Measurements from ENCODE around the gene PRKCE. TPM values are rescaled to one million over a fixed set of nuclear protein-coding genes. Genes with fewer than 3 reads are reported as not detected.

PRKCE gene
- total and polyA plus RNA-seq, 2 donors (not counting 1 experiment from before 2014, with no cell fraction given), result 23.6 to 271 TPM

DNA sequence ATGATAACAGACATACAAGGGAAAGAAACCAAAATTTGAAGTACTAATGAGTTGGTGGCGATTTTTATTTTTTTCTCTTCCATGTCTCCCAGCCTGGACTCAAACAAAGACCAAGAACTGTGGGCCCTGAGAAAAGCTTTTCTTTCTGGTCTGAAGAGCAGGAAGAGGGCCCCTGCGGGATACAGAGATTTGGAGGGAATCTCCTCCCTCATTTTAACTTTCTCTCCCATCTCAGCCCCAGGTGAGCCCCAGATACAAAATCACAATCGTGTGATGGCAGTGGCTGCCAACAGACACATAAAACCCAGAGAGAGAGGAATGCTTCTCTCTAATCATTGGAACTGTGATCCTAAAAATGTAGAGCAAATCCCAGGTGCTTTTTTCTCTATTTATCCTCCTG is 19.5 kb upstream of the PRKCE start:
- peaks cover 36% of the 10 kb centered on the region for H3K27me3 Mint-ChIP-seq
- Histone ChIP-seq H4K20me1 (ENCODE audit: control insufficient read depth, insufficient read depth, low read length, poor library complexity, severe bottlenecking) (no peaks in the 10 kb centered on the region), H3K9ac (ENCODE audit: low read length) (no peak overlapping the region), H3K79me2 (ENCODE audit: control insufficient read depth, insufficient read depth, low read length) (no peaks in the 10 kb centered on the region), H3K9me3 (ENCODE audit: control extremely low read depth in 1 of 3, control insufficient read depth in 2 of 3, insufficient read depth in 1 of 3, low read length in 2 of 3) (no peaks in the 10 kb centered on the region), H3K4me1 (ENCODE audit: control insufficient read depth in 2 of 2, insufficient read depth in 2 of 2, low read length in 2 of 2) (no peaks in the 10 kb centered on the region), H3K27me3 (replicated peaks in 1 of 4; ENCODE audit: control extremely low read depth in 1 of 4, control insufficient read depth in 3 of 4, insufficient read depth in 4 of 4, low read length in 3 of 4) (peaks cover 0 to 5% (median 4%) of the 10 kb centered on the region in 4 experiments), H3K4me2 (replicated peaks; ENCODE audit: low read depth, low read length, poor library complexity, severe bottlenecking) (no peak overlapping the region), H3K36me3 (replicated peaks in 1 of 2; ENCODE audit: control extremely low read depth in 1 of 2, control insufficient read depth in 1 of 2, extremely low read depth in 1 of 2, insufficient read depth in 2 of 2, low read length in 1 of 2) (no peaks in the 10 kb centered on the region), H3K4me3 (ENCODE audit: control extremely low read depth in 1 of 5, extremely low read depth in 1 of 5, insufficient read depth in 1 of 5, low read depth in 2 of 5, low read length in 4 of 5) (no peak overlapping the region), H3K27ac (ENCODE audit: low read length in 2 of 2) (no peak overlapping the region), H2AFZ (ENCODE audit: insufficient read depth, low read depth, low read length, poor library complexity, severe bottlenecking) (no peak overlapping the region)
- H3K4me1 Mint-ChIP-seq, result no peaks in the 10 kb centered on the region
- H3K4me3 Mint-ChIP-seq, result no peak overlapping the region
- intact Hi-C loops (cut with micrococcal nuclease), result no loop called here
- ChIA-PET CTCF (no interaction called here), POLR2A (no interaction called here)
- no peak for ATAC-seq (ENCODE audit: low read depth)
- no peak overlapping the region for H3K27ac Mint-ChIP-seq
- no peak for DNase-seq
- no peaks in the 10 kb centered on the region for H3K9me3 Mint-ChIP-seq (ENCODE audit: insufficient read depth)
- WGBS (ENCODE audit: insufficient coverage), result no CpG with 5 or more reads among the region's 3 CpGs
- TF ChIP-seq, protein P1, sequence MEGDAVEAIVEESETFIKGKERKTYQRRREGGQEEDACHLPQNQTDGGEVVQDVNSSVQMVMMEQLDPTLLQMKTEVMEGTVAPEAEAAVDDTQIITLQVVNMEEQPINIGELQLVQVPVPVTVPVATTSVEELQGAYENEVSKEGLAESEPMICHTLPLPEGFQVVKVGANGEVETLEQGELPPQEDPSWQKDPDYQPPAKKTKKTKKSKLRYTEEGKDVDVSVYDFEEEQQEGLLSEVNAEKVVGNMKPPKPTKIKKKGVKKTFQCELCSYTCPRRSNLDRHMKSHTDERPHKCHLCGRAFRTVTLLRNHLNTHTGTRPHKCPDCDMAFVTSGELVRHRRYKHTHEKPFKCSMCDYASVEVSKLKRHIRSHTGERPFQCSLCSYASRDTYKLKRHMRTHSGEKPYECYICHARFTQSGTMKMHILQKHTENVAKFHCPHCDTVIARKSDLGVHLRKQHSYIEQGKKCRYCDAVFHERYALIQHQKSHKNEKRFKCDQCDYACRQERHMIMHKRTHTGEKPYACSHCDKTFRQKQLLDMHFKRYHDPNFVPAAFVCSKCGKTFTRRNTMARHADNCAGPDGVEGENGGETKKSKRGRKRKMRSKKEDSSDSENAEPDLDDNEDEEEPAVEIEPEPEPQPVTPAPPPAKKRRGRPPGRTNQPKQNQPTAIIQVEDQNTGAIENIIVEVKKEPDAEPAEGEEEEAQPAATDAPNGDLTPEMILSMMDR (IDR thresholded peaks at IDR 0.05), result no peak
- no peak for TF ChIP-seq EZH2 (IDR thresholded peaks at IDR 0.05; ENCODE audit: borderline replicate concordance, insufficient read depth, low read depth, low read length, poor library complexity, severe bottlenecking)

DNA sequence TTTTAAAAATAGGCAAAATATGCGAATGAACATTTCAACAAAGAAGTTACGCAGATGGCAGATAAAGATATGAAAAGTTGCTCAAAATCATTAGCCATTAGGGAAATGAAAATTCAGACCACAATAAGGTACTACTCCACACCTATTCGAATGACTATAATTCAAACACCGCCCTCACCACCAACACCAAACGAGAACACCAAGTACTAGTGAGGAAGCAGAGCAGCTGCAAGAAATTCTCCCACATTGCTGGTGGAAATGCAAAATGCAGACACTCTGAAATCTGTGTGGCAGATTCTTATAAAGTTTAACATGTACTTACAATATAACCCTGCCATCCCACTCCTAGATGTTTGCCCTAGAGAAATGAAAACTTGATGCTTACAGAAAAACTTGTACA is 17.3 kb upstream of the PRKCE start:
- CTCF ChIA-PET, result interaction anchor here (1.7 kb wide), 2 partner anchors 8 to 9 kb away, joined by 4 to 5 read pairs; no protein-coding TSS in a partner anchor
- Histone ChIP-seq H3K36me3 (replicated peaks in 1 of 2; ENCODE audit: control extremely low read depth in 1 of 2, control insufficient read depth in 1 of 2, extremely low read depth in 1 of 2, insufficient read depth in 2 of 2, low read length in 1 of 2) (no peaks in the 10 kb centered on the region), H3K4me1 (ENCODE audit: control insufficient read depth in 2 of 2, insufficient read depth in 2 of 2, low read length in 2 of 2) (no peaks in the 10 kb centered on the region), H3K27me3 (replicated peaks in 1 of 4; ENCODE audit: control extremely low read depth in 1 of 4, control insufficient read depth in 3 of 4, insufficient read depth in 4 of 4, low read length in 3 of 4) (peaks cover 0 to 14% (median 7%) of the 10 kb centered on the region in 4 experiments), H3K9me3 (ENCODE audit: control extremely low read depth in 1 of 3, control insufficient read depth in 2 of 3, insufficient read depth in 1 of 3, low read length in 2 of 3) (no peaks in the 10 kb centered on the region), H2AFZ (ENCODE audit: insufficient read depth, low read depth, low read length, poor library complexity, severe bottlenecking) (no peak overlapping the region), H3K4me2 (replicated peaks; ENCODE audit: low read depth, low read length, poor library complexity, severe bottlenecking) (no peak overlapping the region), H3K4me3 (ENCODE audit: control extremely low read depth in 1 of 5, extremely low read depth in 1 of 5, insufficient read depth in 1 of 5, low read depth in 2 of 5, low read length in 4 of 5) (no peak overlapping the region), H4K20me1 (ENCODE audit: control insufficient read depth, insufficient read depth, low read length, poor library complexity, severe bottlenecking) (no peaks in the 10 kb centered on the region), H3K79me2 (ENCODE audit: control insufficient read depth, insufficient read depth, low read length) (no peaks in the 10 kb centered on the region), H3K9ac (ENCODE audit: low read length) (no peak overlapping the region), H3K27ac (ENCODE audit: low read length in 2 of 2) (no peak overlapping the region)
- no peak for ATAC-seq (ENCODE audit: low read depth)
- no CpG with 5 or more reads among the region's 5 CpGs for WGBS (ENCODE audit: insufficient coverage)
- Mint-ChIP-seq H3K4me1 (no peaks in the 10 kb centered on the region), H3K27ac (no peak overlapping the region), H3K4me3 (no peak overlapping the region), H3K27me3 (peaks cover 39% of the 10 kb centered on the region), H3K9me3 (ENCODE audit: insufficient read depth) (no peaks in the 10 kb centered on the region)
- DNase-seq, result no peak
- no peak for TF ChIP-seq EZH2 (IDR thresholded peaks at IDR 0.05; ENCODE audit: borderline replicate concordance, insufficient read depth, low read depth, low read length, poor library complexity, severe bottlenecking)
- TF ChIP-seq, protein P1 (IDR thresholded peaks at IDR 0.05), result no peak
- POLR2A ChIA-PET, result no interaction called here
- intact Hi-C loops (cut with micrococcal nuclease), result no loop called here
